A549 treated with Hydrocortisone at 1 μM for 4 hours (cell line): ENCODE results near the gene RSPH10B. TPM values are rescaled to one million over a fixed set of nuclear protein-coding genes. Genes with fewer than 3 reads are reported as not detected.

Experiments
- total RNA-seq: library from RNA; stranded (reverse); fragments of 200-300 nt; extraction: Qiagen RNA extraction; gene quantifications from 5 replicates; pipeline ENCODE4 v1.2.3, GENCODE V29; 2022

Gene RSPH10B
- 0.05 to 0.20 TPM (median 0.12 TPM) in 5 replicates for total RNA-seq

GRCh38 chr7:5970347-5970911 is at the start of gene RSPH10B:
Gene RSPH10B (minus strand): TSS chr7:5970689. CDS start chr7:5967116, 3,573 bp downstream.

DNA sequence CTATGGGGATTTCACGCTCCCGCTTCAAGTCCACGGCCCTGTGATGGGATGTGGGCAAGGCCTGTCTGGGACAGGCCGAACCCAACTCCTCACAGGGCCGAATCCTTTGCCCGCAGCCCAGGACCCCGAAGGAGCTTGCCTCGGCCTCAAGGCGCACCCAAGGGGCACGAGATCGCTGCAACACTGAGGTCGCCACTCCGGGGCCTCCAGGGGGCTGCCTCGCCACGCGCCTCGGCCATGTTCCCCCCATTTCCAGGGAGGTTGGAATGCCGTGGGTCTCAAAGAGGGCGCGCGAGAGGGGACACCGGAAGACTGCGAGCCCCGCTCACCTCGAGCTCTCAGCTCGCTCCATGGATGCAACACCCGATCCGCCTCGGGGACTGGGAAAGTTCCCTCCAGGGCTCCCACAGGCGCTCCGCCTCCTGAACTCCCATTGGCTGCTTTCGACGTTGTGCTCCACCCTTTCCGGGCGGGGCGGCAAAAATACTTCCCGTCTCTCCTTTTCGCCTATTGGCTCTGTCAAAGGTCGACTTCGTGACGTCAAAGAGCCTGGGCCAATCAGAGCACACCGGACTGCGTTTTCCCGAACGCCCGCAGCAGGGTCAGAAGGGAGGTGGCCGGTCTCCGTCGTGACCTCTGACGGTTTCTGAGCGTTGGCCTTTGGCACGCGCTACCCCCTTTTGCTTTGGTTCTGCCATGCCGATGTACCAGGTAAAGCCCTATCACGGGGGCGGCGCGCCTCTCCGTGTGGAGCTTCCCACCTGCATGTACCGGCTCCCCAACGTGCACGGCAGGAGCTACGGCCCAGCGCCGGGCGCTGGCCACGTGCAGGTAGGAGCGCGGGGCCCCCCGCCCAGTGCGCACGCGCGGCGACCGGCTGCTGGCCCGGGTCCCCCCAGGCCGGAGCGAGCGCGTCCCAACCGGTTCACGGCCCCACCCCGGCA is 38.5 kb upstream of the RSPH10B start, which contains the start of the genes AIMP2 and PMS2:
TSS of gene AIMP2 (plus strand) at position 605 of the 944 bp plus-strand sequence. CDS start at position 697, 92 bp downstream.
TSS of gene PMS2 (minus strand) at position 382 of the 944 bp plus-strand sequence. CDS start at position 352, 30 bp downstream.

GRCh38 chr7:5898480-5899224 is 71.8 kb downstream of the RSPH10B start, which contains the start of gene CCZ1:
Gene CCZ1 (plus strand): TSS chr7:5898733. CDS start chr7:5898800, 67 bp downstream.

Other genes with a start within 250 kb of the RSPH10B start
- 23.0 to 27.2 TPM (median 23.9 TPM) in 5 replicates for gene RNF216, start 189.0 kb downstream of the RSPH10B start, total RNA-seq
- gene OCM, start 89.9 kb downstream of the RSPH10B start, total RNA-seq = not detected in 5 replicates
- 70.3 to 82.7 TPM (median 77.1 TPM) in 5 replicates for gene CCZ1, start 72.0 kb downstream of the RSPH10B start, total RNA-seq
- gene PMS2, start 38.4 kb upstream of the RSPH10B start, total RNA-seq = 9.6 to 17.5 TPM (median 11.9 TPM) in 5 replicates
- 85.1 to 95.1 TPM (median 91.4 TPM) in 5 replicates for gene AIMP2, start 38.6 kb upstream of the RSPH10B start, total RNA-seq
- gene ANKRD61, start 60.7 kb upstream of the RSPH10B start, total RNA-seq = 0.53 to 0.84 TPM (median 0.72 TPM) in 5 replicates
- gene EIF2AK1, start 88.5 kb upstream of the RSPH10B start, total RNA-seq = 62.6 to 77.6 TPM (median 73.1 TPM) in 5 replicates
- 6.3 to 9.2 TPM (median 8.1 TPM) in 5 replicates for gene USP42, start 134.3 kb upstream of the RSPH10B start, total RNA-seq